HG02642 (cell line): ENCODE data around the gene ADCY7.

Experiments used
- ATAC-seq: cut with Tn5 transposase; IDR thresholded peaks from one replicate; pipeline ENCODE4 v1.9.1; 2021; ENCODE audit warnings: mild to moderate bottlenecking; ENCODE audit not compliant: unreplicated experiment, poor library complexity

ADCY7 gene

GRCh38 chr16:50365791-50366575 lies 99.6 kb downstream of the ADCY7 start:
- ATAC-seq = no peak
